HG03060 (cell line): ENCODE measurements around the gene ZNF205.
"Not testable (repeated sequence)": the region's sequence is repeated elsewhere in the genome, so short reads cannot be mapped to it uniquely, and the experiment has no call there.

Experiments
- ATAC-seq: cut with Tn5 transposase; IDR thresholded peaks from one replicate; pipeline ENCODE4 v1.9.1; 2021; ENCODE audit warnings: low read depth, moderate number of reproducible peaks; ENCODE audit not compliant: unreplicated experiment

Gene ZNF205

GRCh38 chr16:3112058-3112880, at the start of gene ZNF205:
Gene ZNF205 (plus strand): TSS chr16:3112586. CDS start chr16:3113431, 845 bp downstream.
- no peak for ATAC-seq

- ATAC-seq: no peak
These were observed 48.6 kb upstream of the ZNF205 start for GRCh38 chr16:3063625-3064386.

GRCh38 chr16:3065069-3065741, 47.2 kb upstream of the ZNF205 start, which contains the start of gene IL32:
Gene IL32 (plus strand): TSS chr16:3065640. CDS start chr16:3065812, 172 bp downstream.
- ATAC-seq: no peak

- no peak for ATAC-seq
These were observed 46.5 kb upstream of the ZNF205 start for GRCh38 chr16:3065742-3066439.

- ATAC-seq: no peak
These were observed 46.0 kb upstream of the ZNF205 start for GRCh38 chr16:3066440-3066748.

GRCh38 chr16:3068487-3068886, 43.9 kb upstream of the ZNF205 start:
- ATAC-seq: no peak

- not testable (repeated sequence) for ATAC-seq
These were observed 43.2 kb upstream of the ZNF205 start for GRCh38 chr16:3069146-3069545.

GRCh38 chr16:3070608-3071111, 41.7 kb upstream of the ZNF205 start:
- no peak for ATAC-seq

- no peak for ATAC-seq
These were observed 40.7 kb upstream of the ZNF205 start for GRCh38 chr16:3071655-3072054.

GRCh38 chr16:3072148-3072547, 40.2 kb upstream of the ZNF205 start:
- not testable (repeated sequence) for ATAC-seq

GRCh38 chr16:3072576-3073263, 39.7 kb upstream of the ZNF205 start:
- not testable (repeated sequence) for ATAC-seq

GRCh38 chr16:3073448-3073847, 38.9 kb upstream of the ZNF205 start:
- no peak for ATAC-seq

GRCh38 chr16:3074860-3075522, 37.4 kb upstream of the ZNF205 start:
- ATAC-seq: no peak

GRCh38 chr16:3075523-3075915, 36.9 kb upstream of the ZNF205 start:
- no peak for ATAC-seq

GRCh38 chr16:3075946-3076345, 36.4 kb upstream of the ZNF205 start:
- ATAC-seq: not testable (repeated sequence)

- ATAC-seq: no peak
These were observed 35.8 kb upstream of the ZNF205 start for GRCh38 chr16:3076577-3076976.

- ATAC-seq: no peak
These were observed 32.4 kb upstream of the ZNF205 start for GRCh38 chr16:3080024-3080423.

- ATAC-seq: not testable (repeated sequence)
These were observed 30.4 kb upstream of the ZNF205 start for GRCh38 chr16:3081957-3082356.

GRCh38 chr16:3083408-3083807, 29.0 kb upstream of the ZNF205 start:
- ATAC-seq: not testable (repeated sequence)
